ENCODE results near the gene ADH5. TPM values are rescaled to one million over a fixed set of nuclear protein-coding genes. Genes with fewer than 3 reads are reported as not detected.

The ADH5 gene
- total RNA-seq, 1 experiment from 2014 or later = 163 TPM

DNA sequence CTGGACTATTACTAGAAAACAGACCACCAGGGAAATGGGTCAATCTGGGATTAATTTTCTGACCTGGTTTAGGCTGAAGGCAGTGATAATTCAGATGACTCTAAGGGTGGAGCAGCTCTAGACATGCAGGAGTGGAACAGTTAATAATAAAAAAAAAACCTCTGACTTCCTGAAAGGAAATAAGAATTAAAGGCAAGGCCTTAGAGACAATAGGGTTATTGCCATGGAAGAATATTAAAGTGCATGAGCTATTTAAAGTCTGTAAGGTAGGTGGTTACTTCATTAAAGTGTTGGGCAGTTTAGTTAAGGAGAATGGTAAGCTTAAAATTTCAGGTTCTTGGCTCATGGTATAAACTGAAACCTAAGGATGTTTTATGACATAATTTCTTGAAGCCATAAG lies 14.6 kb upstream of the ADH5 start:
- BruUV-seq (replicated peaks) = no TSS peak
- ATAC-seq (no peak), DNase-seq (ENCODE audit: low read depth, low spot score) (no peak)
- H3K4me1 ChIP-seq (ENCODE audit: control insufficient read depth in 1 of 2, insufficient read depth in 2 of 2, low read length in 2 of 2) = no peaks in the 10 kb centered on the region
- intact Hi-C loops (cut with micrococcal nuclease) = no loop called here
- no peaks in the 10 kb centered on the region for H4K20me1 ChIP-seq (ENCODE audit: insufficient read depth)
- H3K9ac ChIP-seq (ENCODE audit: low read length) = no peak overlapping the region
- H3K9me3 ChIP-seq (ENCODE audit: control insufficient read depth in 1 of 2, insufficient read depth in 1 of 2, low read depth in 1 of 2, low read length in 2 of 2) = no peaks in the 10 kb centered on the region
- no peaks in the 10 kb centered on the region for H3K36me3 ChIP-seq (ENCODE audit: control insufficient read depth in 1 of 2, insufficient read depth in 2 of 2, low read length in 2 of 2)
- H3K9me2 ChIP-seq (ENCODE audit: insufficient read depth) = no peaks in the 10 kb centered on the region
- H3K79me2 ChIP-seq (ENCODE audit: insufficient read depth, low read length) = no peaks in the 10 kb centered on the region
- ChIA-PET RAD21 (ENCODE audit: low non-redundant PET in 1 of 2, low total read pairs in 2 of 2, uncharacterized antibody in 2 of 2, unreplicated experiment in 2 of 2) (no interaction called here), POLR2A (no interaction called here), CTCF (no interaction called here)
- H3K4me3 ChIP-seq (replicated peaks in 1 of 2; ENCODE audit: low read depth in 1 of 2, low read length in 2 of 2) = no peak overlapping the region
- H3K4me2 ChIP-seq (ENCODE audit: low read length) = no peak overlapping the region
- no peak for TF ChIP-seq RAD21 (IDR thresholded peaks at IDR 0.05; ENCODE audit: low read depth)
- no peak for TF ChIP-seq EGR1 (IDR thresholded peaks at IDR 0.05; ENCODE audit: low read depth)
- no peak for TF ChIP-seq POLR2A (IDR thresholded peaks at IDR 0.05; ENCODE audit: borderline replicate concordance, extremely low read depth, insufficient read depth, insufficient read length)
- no peak for TF ChIP-seq CBX3 (IDR thresholded peaks at IDR 0.05; ENCODE audit: low read depth)
- TF ChIP-seq EZH2 (IDR thresholded peaks at IDR 0.05) = no peak
- TF ChIP-seq, protein P1, sequence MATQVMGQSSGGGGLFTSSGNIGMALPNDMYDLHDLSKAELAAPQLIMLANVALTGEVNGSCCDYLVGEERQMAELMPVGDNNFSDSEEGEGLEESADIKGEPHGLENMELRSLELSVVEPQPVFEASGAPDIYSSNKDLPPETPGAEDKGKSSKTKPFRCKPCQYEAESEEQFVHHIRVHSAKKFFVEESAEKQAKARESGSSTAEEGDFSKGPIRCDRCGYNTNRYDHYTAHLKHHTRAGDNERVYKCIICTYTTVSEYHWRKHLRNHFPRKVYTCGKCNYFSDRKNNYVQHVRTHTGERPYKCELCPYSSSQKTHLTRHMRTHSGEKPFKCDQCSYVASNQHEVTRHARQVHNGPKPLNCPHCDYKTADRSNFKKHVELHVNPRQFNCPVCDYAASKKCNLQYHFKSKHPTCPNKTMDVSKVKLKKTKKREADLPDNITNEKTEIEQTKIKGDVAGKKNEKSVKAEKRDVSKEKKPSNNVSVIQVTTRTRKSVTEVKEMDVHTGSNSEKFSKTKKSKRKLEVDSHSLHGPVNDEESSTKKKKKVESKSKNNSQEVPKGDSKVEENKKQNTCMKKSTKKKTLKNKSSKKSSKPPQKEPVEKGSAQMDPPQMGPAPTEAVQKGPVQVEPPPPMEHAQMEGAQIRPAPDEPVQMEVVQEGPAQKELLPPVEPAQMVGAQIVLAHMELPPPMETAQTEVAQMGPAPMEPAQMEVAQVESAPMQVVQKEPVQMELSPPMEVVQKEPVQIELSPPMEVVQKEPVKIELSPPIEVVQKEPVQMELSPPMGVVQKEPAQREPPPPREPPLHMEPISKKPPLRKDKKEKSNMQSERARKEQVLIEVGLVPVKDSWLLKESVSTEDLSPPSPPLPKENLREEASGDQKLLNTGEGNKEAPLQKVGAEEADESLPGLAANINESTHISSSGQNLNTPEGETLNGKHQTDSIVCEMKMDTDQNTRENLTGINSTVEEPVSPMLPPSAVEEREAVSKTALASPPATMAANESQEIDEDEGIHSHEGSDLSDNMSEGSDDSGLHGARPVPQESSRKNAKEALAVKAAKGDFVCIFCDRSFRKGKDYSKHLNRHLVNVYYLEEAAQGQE (IDR thresholded peaks at IDR 0.05; ENCODE audit: low read depth) = no peak
- TF ChIP-seq SRF (IDR thresholded peaks at IDR 0.05; ENCODE audit: low read depth) = no peak
- TF ChIP-seq, protein P2, sequence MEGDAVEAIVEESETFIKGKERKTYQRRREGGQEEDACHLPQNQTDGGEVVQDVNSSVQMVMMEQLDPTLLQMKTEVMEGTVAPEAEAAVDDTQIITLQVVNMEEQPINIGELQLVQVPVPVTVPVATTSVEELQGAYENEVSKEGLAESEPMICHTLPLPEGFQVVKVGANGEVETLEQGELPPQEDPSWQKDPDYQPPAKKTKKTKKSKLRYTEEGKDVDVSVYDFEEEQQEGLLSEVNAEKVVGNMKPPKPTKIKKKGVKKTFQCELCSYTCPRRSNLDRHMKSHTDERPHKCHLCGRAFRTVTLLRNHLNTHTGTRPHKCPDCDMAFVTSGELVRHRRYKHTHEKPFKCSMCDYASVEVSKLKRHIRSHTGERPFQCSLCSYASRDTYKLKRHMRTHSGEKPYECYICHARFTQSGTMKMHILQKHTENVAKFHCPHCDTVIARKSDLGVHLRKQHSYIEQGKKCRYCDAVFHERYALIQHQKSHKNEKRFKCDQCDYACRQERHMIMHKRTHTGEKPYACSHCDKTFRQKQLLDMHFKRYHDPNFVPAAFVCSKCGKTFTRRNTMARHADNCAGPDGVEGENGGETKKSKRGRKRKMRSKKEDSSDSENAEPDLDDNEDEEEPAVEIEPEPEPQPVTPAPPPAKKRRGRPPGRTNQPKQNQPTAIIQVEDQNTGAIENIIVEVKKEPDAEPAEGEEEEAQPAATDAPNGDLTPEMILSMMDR (IDR thresholded peaks at IDR 0.05 in 2 of 3, conservative IDR thresholded peaks at IDR 0.05 in 1 of 3; ENCODE audit: borderline replicate concordance in 1 of 3, insufficient read depth in 1 of 3, low read depth in 2 of 3, low read length in 2 of 3) = no peak
- no peak for TF ChIP-seq SP1 (IDR thresholded peaks at IDR 0.05; ENCODE audit: low read depth)
- TF ChIP-seq, protein P3, sequence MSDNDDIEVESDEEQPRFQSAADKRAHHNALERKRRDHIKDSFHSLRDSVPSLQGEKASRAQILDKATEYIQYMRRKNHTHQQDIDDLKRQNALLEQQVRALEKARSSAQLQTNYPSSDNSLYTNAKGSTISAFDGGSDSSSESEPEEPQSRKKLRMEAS (IDR thresholded peaks at IDR 0.05) = no peak
- no peak for TF ChIP-seq YY1 (IDR thresholded peaks at IDR 0.05; ENCODE audit: extremely low read depth, insufficient replicate concordance, low read depth, low read length)
- TF ChIP-seq, protein P4, sequence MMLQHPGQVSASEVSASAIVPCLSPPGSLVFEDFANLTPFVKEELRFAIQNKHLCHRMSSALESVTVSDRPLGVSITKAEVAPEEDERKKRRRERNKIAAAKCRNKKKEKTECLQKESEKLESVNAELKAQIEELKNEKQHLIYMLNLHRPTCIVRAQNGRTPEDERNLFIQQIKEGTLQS (IDR thresholded peaks at IDR 0.05) = no peak
- no peak for TF ChIP-seq CEBPB (IDR thresholded peaks at IDR 0.05; ENCODE audit: low read depth)
- no peak for TF ChIP-seq ZNF274 (IDR thresholded peaks at IDR 0.05; ENCODE audit: low read depth, low read length)
- TF ChIP-seq TCF7L2 (IDR thresholded peaks at IDR 0.05; ENCODE audit: borderline replicate concordance, extremely low read depth, insufficient read depth, insufficient read length) = no peak
- no peak for TF ChIP-seq SIN3A (IDR thresholded peaks at IDR 0.05; ENCODE audit: low read depth)
- TF ChIP-seq ELF1 (IDR thresholded peaks at IDR 0.05; ENCODE audit: borderline replicate concordance, low read depth) = no peak
- TF ChIP-seq, protein P5, sequence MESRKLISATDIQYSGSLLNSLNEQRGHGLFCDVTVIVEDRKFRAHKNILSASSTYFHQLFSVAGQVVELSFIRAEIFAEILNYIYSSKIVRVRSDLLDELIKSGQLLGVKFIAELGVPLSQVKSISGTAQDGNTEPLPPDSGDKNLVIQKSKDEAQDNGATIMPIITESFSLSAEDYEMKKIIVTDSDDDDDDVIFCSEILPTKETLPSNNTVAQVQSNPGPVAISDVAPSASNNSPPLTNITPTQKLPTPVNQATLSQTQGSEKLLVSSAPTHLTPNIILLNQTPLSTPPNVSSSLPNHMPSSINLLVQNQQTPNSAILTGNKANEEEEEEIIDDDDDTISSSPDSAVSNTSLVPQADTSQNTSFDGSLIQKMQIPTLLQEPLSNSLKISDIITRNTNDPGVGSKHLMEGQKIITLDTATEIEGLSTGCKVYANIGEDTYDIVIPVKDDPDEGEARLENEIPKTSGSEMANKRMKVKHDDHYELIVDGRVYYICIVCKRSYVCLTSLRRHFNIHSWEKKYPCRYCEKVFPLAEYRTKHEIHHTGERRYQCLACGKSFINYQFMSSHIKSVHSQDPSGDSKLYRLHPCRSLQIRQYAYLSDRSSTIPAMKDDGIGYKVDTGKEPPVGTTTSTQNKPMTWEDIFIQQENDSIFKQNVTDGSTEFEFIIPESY (IDR thresholded peaks at IDR 0.05; ENCODE audit: extremely low read depth, insufficient replicate concordance, low read length) = no peak
- TF ChIP-seq POLR2AphosphoS5 (IDR thresholded peaks at IDR 0.05; ENCODE audit: low read depth, low read length) = no peak
- no peaks in the 10 kb centered on the region for H3K27me3 ChIP-seq (ENCODE audit: insufficient read depth, low read length)
- no peak overlapping the region for H3K27ac ChIP-seq (ENCODE audit: low read depth, low read length)
- no peak overlapping the region for H2AFZ ChIP-seq (ENCODE audit: low read depth, low read length, poor library complexity, severe bottlenecking)

Measured in HCT116 (cell line).